Left renal pelvis (tissue), 4 donors: ENCODE measurements around the gene MYBBP1A. TPM values are rescaled to one million over a fixed set of nuclear protein-coding genes. Genes with fewer than 3 reads are reported as not detected.

Experiments used
- DNase-seq, 4 donors: peaks; one replicate each; pipeline ENCODE4 v3.0.0-alpha.2; 2013; ENCODE audit warnings: low read depth in 4 of 4, low spot score in 3 of 4
- polyA plus RNA-seq, 4 donors: library from polyadenylated mRNA; unstranded; fragments of 120-200 nt; gene quantifications; one replicate each; pipeline ENCODE4 v1.2.1, GENCODE V29; 2013; ENCODE audit not compliant: insufficient read length in 4 of 4

MYBBP1A gene
- polyA plus RNA-seq, 4 donors, result 32.5 to 50.1 (median 36.3) TPM

DNA sequence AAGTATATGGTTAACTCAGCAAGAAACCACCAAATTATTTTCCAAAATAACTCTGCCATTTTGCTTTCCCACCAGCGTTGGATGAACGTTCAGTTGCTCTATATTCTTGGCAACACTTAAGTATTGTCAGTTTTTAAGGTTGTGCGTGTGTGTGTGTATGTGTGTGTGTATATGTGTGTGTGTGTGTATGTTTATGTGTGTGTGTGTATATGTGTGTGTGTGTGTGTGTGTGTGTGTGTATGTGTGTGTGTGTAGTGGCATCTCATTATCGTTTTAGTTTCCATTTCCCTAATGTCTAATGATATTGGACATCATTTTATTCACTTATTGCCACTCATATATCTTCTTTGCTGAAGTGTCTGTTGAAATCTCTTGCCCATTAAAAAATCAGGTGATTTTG lies 17.9 kb upstream of the MYBBP1A start:
- DNase-seq, result no peak

GRCh38 chr17:4572131-4572530 lies 16.9 kb upstream of the MYBBP1A start:
- DNase-seq, result no peak

GRCh38 chr17:4569591-4569990 lies 14.4 kb upstream of the MYBBP1A start:
- no peak for DNase-seq

DNA sequence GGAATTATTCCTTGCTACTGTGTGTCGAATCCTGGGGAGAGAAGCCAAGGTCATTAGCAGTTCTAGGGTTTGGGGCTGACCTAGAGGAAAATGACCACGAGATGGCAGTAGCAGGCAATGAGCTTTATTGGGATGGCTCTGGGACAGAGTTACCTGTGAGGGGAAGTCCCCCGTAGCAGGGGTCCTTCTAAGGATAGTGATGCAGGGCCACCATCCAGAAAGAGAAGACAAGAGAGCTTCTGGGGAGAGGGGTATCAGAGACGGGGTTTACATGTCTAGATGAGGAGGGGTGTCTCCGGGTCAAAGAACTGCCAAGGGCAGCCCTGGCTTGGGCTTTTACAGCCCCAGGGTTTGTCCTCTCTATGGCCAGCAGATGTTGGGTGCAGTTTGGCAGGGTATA lies 11.6 kb upstream of the MYBBP1A start:
- peak in 1 of 4 donors; percentile 64 for DNase-seq

DNA sequence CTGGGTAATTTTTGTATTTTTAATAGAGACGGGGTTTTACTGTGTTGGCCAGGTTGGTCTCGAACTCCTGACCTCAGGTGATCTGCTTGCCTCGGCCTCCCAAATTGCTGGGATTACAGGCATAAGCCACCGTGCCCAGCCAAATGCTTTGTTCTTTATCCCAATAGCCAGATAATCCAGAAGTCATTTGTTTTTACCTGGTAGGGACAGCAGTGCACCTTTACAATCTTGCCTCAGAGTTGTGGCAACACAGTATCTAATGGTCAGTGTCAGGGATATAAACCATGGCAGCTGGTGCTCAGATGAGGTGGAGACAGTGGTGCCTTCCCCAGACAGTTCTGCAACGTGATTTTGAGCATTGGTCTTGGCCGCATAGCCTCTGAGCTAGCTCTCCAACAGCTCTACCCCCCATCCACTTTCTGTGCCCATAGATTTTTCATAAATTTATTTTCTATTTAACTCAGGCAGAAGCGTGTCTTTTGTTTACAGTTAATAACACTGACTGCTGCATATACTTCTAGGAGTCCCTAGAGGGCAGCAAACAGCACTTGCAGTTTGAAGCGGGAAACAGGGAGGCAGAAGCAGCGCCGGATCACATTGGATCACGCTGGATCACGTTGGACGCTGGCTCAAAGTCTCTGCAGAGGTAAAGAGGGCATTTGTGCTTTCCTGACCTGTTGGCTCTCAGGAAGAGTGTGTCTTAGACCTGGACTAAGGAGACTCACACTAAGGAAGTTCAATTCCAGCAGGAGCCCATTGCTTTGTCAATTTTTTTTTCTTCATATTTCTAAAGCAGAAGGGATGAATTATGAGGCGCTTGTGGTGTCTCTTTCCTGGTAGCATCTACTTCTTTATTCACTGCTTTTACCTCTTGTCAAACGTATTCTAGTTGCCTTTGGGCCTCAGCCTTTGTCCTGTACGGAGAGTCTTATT lies 10.3 kb upstream of the MYBBP1A start:
- no peak for DNase-seq

- DNase-seq, result no peak
Measured at GRCh38 chr17:4562015-4562969, 7.1 kb upstream of the MYBBP1A start.

- no peak for DNase-seq
Measured at GRCh38 chr17:4560837-4561256, 5.7 kb upstream of the MYBBP1A start.

DNA sequence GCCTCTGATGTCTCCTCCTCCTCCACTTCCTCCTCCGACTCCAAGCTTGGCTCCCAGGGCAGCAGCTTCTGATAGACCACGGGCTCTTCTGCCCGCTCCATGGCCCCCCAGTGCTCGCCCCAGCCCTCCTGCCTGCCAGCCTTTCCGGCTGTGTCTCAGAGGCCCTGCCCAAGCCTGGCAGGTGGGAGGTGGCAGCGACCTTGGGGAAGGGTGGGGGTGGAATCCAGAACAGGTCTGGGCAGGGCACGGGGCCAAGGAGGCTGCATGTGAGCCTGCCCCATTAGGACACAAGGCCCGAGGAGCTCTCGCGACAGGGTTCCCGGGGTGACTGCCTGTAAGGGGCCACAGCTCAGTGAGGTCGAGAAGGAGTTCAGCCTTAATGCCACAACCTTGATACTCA lies 5.2 kb upstream of the MYBBP1A start, which contains the start of gene GGT6:
Gene GGT6, minus strand, starts transcription at position 157 of the 400 bp plus-strand sequence. Its CDS starts 56 bp downstream, at position 101.
- no peak for DNase-seq

DNA sequence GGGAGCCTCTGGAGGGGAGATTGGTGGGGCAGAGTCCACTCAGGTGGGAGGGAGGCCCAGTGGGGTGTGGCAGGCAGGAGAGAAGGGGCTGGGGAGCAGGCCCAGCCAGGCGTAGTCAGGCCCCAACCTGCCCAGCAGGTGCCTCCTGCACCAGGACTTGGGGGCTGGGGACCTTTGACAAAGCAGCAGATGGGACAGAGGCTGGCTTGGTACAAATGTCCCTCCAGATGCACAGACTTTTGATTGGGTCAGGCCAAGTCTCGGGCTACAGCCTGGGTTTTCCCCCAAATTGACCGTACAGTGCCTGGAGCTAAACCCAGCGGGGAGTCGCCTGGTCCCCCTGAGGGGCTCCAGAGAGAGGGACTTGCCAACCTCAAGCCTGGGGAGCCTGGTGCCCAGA lies 4.8 kb upstream of the MYBBP1A start:
- DNase-seq, result no peak

GRCh38 chr17:4559139-4559791 lies 4.1 kb upstream of the MYBBP1A start:
- no peak for DNase-seq

GRCh38 chr17:4558347-4558971 lies 3.3 kb upstream of the MYBBP1A start:
- DNase-seq, result no peak

DNA sequence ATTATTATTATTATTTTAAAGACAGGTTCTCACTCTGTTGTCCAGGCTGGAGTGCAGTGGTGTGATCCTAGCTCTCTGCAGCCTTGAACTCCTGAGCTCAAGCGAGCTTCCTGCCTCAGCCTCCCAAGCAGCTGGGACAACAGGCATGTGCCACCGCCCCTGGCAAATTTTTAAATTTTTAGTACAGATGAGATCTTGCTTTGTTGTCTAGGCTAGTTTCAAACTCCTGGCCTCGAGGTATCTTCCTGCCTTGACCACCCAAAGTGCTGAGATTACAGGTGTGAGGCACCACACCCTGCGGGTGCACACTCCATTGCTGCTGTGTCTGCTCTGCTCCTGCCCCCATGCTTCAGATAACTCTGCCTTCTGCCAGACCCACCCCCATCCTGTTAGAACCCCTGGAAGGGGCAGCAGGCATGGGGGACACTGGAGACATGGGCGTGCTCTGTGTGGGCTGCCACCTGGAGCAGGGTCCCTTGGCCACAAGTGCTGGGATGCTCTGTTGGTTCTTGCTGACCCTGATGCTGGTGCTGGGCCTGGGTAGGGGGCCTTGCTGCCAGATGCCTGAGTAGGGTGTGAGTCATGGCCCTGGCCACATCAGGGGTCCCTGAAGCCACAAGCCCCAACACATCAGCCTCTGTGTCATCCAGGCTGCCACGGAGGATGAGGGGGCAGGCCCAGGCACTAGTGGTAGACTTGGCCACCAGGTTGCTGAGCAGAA lies 2.6 kb upstream of the MYBBP1A start:
- DNase-seq, result no peak

DNA sequence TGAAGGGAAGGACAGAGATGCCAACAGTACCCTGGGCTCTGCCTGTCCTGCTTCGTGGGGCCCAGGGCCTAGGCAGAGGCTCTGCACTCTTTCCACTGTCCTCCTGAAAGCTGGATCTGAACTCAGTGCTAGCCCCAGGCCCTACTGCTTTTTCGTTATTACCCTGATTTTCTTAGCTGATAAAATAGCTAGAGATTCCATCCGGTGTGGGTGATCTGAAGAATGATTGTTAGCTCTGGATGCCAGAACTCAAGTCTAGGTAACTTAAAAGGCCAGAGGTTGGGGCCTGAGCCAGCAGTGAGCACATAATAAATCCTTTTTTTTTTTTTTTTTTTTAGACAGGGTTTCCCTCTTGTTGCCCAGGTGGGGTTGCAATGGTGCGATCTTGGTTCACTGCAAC lies 1.8 kb upstream of the MYBBP1A start:
- DNase-seq, result no peak

- DNase-seq, result no peak
Measured at GRCh38 chr17:4555873-4556759, 932 bp upstream of the MYBBP1A start.

DNA sequence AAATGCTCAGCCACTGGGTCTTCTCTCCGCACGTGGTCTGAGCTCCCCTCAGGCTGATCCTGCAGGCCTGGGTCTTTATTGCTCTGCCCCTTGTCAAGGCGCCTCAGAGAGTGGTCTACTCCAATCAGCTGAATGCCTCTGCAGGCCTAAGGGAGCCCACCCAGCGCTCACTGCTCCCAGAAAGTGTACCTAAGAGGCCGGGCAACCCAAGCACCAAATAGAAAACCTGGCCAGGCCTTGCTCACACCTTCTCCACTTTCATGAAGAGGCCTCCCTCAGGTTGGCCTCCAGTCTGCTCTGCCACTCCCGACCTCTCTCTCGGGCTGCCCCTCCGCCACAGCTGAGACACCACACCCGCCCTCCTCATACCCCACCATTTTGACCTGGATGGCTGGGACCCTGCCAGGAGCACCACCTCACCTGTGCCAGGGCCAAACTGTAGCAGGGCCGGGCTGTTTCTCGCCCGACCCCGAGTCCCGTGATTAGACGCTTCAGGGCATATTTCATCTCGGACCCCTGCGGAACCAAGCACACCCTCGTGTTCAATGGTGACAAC lies 665 bp downstream of the MYBBP1A start:
- DNase-seq, result no peak

GRCh38 chr17:4553669-4554068 lies 1.5 kb downstream of the MYBBP1A start:
- no peak for DNase-seq

- no peak for DNase-seq
Measured at GRCh38 chr17:4551796-4552525, 3.2 kb downstream of the MYBBP1A start.

GRCh38 chr17:4551141-4551540 lies 4.0 kb downstream of the MYBBP1A start:
- DNase-seq, result no peak
